HFF-Myc (cell line): ENCODE results near the gene SERPIND1.
"Not testable (repeated sequence)": the region's sequence is repeated elsewhere in the genome, so short reads cannot be mapped to it uniquely, and the experiment has no call there.

Experiments
- DNase-seq: peaks from one replicate; pipeline ENCODE4 v3.0.0-alpha.2; 2011; ENCODE audit warnings: low read depth; ENCODE audit errors: extremely low read depth
- H3K4me3 ChIP-seq: replicated peaks from 2 replicates; pipeline ENCODE4 v1.5.1; 2011; ENCODE audit warnings: low read depth, mild to moderate bottlenecking, control low read depth, low read length
- CTCF ChIP-seq: IDR thresholded peaks from 2 replicates; pipeline ENCODE4 v1.5.1; 2012; ENCODE audit warnings: mild to moderate bottlenecking, low read depth, low read length, control low read depth; ENCODE audit errors: missing control alignments

The SERPIND1 gene

GRCh38 chr22:20773793-20774212 is at the start of gene SERPIND1:
TSS of gene SERPIND1 (plus strand) at chr22:20774113. CDS start at chr22:20779313, 5,200 bp downstream.
- no peak for DNase-seq
- H3K4me3 ChIP-seq, result no peak within 1 kb of the TSS
- TF ChIP-seq CTCF, result no peak

GRCh38 chr22:20724676-20725454 is 49.0 kb upstream of the SERPIND1 start:
- no peak for DNase-seq
- H3K4me3 ChIP-seq, result no peak overlapping the region
- no peak for TF ChIP-seq CTCF

GRCh38 chr22:20725987-20726558 is 47.8 kb upstream of the SERPIND1 start:
- no peak overlapping the region for H3K4me3 ChIP-seq
- no peak for TF ChIP-seq CTCF
- DNase-seq, result no peak

GRCh38 chr22:20727118-20728015 is 46.5 kb upstream of the SERPIND1 start:
- no peak for DNase-seq

GRCh38 chr22:20728523-20729190 is 45.3 kb upstream of the SERPIND1 start:
- no peak for TF ChIP-seq CTCF
- no peak for DNase-seq
- no peak overlapping the region for H3K4me3 ChIP-seq

More at GRCh38 chr22:20727118-20728015, 46.5 kb upstream of the SERPIND1 start:
- H3K4me3 ChIP-seq, result no peak overlapping the region
- no peak for TF ChIP-seq CTCF

- no peak for DNase-seq
- no peak overlapping the region for H3K4me3 ChIP-seq
- no peak for TF ChIP-seq CTCF
Observed at GRCh38 chr22:20729194-20729593, 44.7 kb upstream of the SERPIND1 start.

GRCh38 chr22:20732431-20732830 is 41.5 kb upstream of the SERPIND1 start:
- not testable (repeated sequence) for H3K4me3 ChIP-seq, DNase-seq

GRCh38 chr22:20735356-20736162 is 38.4 kb upstream of the SERPIND1 start:
- H3K4me3 ChIP-seq, DNase-seq: not testable (repeated sequence)

- DNase-seq, H3K4me3 ChIP-seq: not testable (repeated sequence)
Observed at GRCh38 chr22:20736891-20737290, 37.0 kb upstream of the SERPIND1 start.
